Hematopoietic multipotent progenitor cell treated with erythropoietin and hydrocortisone succinate and interleukin-3 and kit ligand, for 8 days (in vitro differentiated cells): Measurements from ENCODE around the gene SLC38A3.
"Not testable (repeated sequence)": the region's sequence is repeated elsewhere in the genome, so short reads cannot be mapped to it uniquely, and the experiment has no call there.

ENCODE experiments used
- DNase-seq: peaks from one replicate; pipeline ENCODE4 v3.0.0-alpha.2; 2015

Gene SLC38A3

DNA sequence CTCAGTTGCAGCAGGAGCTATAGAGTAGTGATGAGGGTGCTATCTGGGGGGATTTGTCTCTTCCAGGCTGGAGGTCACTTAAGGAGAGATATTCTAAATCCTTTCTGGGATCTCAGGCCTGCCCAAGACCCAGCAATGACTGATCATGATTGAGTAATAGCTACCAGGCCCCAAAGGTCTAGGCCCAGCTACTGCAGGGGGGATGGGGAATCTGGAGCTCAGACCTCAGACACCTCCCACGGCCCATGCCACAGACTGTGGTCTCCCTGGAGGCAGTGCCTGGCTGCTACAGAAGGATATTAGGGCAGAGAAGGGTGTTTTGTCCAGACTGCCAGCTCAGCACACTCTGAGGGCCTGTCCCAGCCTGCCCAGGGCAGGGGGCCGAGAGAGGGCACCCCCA is 6.9 kb downstream of the SLC38A3 start:
- no peak for DNase-seq

DNA sequence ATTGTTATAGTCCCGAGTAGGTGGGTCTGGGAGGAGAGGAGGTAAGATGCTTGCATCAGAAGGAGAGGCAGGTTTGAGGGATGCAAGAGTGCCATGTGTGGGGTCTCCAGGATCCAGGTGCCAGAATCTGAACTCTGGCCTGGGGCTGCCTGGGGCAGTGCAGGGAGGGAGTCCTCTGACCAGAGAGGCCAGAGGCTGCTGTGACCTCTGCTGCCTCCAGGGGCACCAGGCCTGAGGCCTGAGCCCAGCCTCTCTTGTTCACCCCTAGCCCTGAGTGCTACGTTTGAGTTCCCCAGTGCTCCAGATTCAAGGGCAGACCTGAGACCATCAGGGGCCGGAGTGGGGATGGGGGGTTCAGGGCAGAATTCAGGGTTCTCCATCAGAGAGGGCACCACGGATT is 7.4 kb downstream of the SLC38A3 start:
- DNase-seq: no peak

GRCh38 chr3:50212971-50213370 is 7.9 kb downstream of the SLC38A3 start:
- no peak for DNase-seq

- no peak for DNase-seq
Measured at GRCh38 chr3:50213373-50213772, 8.3 kb downstream of the SLC38A3 start.

- DNase-seq: no peak
Measured at GRCh38 chr3:50214824-50215223, 9.8 kb downstream of the SLC38A3 start.

GRCh38 chr3:50215529-50215928 is 10.5 kb downstream of the SLC38A3 start:
- DNase-seq: no peak

DNA sequence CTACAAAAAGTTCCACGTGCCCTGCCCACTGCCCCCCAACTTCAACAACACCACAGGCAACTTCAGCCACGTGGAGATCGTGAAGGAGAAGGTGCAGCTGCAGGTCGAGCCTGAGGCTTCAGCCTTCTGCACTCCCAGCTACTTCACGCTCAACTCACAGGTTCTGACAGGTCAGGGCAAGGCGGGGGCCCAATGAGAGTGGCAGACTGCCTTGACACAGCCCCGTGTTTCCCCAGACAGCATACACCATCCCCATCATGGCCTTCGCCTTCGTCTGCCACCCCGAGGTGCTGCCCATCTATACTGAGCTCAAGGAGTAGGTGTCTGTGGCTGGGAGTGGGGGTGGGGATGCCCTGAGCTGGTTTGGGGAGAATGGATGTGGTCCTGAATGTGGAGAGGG is 12.6 kb downstream of the SLC38A3 start:
- DNase-seq: no peak

DNA sequence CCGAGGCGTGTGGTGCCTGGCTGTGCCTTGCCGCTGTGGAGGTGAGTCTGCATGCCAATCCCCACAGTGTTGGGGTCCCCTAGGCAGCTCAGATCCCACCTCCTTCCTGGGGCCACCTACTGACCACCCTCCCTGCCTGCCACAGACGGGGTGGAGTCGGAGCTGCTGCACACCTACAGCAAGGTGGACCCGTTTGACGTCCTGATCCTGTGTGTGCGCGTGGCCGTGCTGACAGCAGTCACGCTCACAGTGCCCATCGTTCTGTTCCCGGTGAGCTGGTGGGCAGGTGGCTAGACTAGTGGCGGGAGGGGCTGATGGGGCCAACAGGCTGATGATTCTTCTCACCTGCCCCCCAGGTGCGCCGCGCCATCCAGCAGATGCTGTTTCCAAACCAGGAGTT is 13.4 kb downstream of the SLC38A3 start:
- no peak for DNase-seq

- no peak for DNase-seq
Measured at GRCh38 chr3:50219285-50219684, 14.2 kb downstream of the SLC38A3 start.

- DNase-seq: no peak
Measured at GRCh38 chr3:50220109-50220508, 15.0 kb downstream of the SLC38A3 start.

GRCh38 chr3:50221051-50221410 is 16.0 kb downstream of the SLC38A3 start:
- DNase-seq: no peak

GRCh38 chr3:50221411-50222168 is 16.5 kb downstream of the SLC38A3 start:
- no peak for DNase-seq

GRCh38 chr3:50222169-50222528 is 17.1 kb downstream of the SLC38A3 start:
- no peak for DNase-seq

GRCh38 chr3:50224639-50225038 is 19.6 kb downstream of the SLC38A3 start:
- no peak for DNase-seq

DNA sequence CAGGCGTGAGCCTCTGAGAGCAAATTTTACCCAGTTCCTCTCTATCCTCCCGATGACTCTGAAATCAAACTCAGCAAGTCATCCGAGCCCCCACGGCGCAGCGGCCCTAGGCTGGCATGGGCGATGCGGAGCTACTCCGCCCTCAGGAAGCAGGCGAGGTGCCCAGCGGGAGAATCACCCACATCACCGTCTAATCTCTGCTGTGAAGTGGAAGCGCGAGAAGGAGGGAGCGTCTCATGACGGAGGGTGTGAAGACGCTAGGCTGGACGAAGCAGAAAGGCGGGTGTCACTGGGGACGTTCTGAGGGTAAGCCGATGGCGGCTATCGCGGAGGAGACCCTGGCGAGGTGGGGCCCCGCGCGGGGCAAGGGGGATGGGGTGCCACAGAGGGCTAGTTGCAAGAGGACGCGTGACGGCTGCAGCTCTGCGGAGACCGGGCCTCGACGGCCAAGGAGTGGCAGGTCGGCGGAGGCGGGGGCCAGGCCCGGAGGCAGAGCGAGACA is 21.9 kb downstream of the SLC38A3 start:
- DNase-seq: peak; percentile 56

DNA sequence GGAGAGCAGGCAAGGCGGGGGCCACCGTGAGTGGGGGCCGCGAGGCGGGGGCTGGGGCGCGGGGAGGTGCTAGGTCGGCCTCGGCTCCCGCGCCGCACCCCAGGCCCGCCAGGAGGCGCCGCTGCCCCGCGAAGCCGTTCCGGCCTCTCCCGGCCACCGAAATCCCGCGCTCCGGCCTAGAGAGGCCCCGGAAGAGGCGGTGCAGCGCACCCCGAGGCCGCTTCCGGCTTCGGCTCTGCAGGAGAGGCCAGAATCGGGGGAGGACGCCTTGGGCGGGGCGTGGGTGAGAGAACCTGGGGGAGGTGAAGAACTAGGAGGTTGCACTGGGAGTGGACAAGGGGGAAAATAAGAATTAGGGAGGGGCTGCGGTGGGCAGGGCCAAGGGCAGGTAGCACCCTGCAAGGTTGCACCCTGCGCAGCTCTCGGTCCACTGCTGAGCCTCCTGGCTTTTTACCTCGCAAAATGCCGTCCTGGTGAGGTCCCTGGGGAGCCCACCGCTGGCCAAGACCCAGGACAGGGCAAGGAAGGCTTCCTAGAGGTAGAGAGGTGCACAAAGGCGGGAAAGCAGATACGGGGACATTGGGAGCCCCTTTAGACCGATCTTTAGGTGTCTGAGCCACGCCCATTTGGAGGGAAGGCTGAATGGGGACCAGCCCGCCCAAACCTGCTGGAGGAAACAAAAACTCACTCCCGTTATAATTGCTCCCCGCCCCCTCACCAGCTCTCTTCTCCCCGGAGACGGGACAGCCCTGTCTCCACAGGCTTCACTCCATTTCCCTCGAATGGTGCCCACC is 22.5 kb downstream of the SLC38A3 start:
- DNase-seq: peak; percentile 93

GRCh38 chr3:50228184-50228763 is 23.2 kb downstream of the SLC38A3 start:
- DNase-seq: not testable (repeated sequence)

DNA sequence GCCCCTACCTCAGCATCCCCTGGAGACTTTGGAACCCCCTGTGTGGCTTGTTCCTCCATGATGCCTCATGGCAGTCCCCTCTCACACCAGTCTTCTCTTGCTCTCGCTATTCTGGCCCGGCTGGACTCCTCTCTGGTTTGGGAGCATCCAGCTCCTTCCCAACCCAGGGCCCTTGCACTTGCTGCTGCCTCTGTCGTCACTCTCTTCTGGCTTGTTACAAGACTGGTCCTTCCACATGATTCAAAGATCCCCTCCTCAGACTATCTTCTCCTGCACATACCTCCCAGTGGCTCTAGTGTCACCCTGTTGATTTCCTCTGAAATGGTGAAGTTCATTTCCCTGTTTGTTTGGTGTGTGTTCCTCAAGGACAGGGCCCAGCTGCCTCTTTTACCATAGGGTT is 24.4 kb downstream of the SLC38A3 start:
- no peak for DNase-seq

DNA sequence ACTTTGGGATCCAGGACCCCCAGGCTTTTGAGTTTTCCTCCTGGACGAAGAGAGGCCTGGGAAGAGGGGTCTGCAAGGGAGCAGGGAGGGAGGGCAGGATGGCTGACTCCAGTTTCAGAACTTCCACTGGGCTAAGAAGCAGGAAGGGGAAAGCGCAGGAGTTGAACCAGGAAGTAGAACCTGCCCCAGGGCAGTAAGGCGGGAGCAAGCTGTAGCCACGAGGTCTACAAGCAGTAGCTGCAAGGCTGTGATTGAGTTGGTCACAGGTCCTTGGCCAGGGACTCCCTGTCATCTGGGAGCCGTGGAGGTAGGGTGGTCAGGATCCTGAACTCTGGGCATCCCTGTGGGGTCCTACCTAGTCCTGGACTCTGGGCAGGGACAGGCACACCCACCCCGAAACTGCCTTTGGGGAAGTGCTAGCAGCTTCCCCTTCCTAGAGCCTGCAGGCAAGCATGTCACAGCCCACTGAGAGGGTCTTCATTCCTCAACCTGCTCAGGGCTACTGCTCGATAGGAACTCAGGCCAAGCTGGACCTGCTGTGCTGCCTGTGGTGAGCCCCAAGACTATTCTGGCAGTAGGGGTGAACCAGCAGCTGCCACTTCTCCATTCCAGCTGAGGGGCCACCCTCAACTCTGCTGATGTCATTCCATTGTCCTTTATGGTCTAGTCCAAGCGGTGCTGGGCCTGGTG is 25.2 kb downstream of the SLC38A3 start:
- no peak for DNase-seq

GRCh38 chr3:50230794-50231125 is 25.7 kb downstream of the SLC38A3 start:
- DNase-seq: no peak

DNA sequence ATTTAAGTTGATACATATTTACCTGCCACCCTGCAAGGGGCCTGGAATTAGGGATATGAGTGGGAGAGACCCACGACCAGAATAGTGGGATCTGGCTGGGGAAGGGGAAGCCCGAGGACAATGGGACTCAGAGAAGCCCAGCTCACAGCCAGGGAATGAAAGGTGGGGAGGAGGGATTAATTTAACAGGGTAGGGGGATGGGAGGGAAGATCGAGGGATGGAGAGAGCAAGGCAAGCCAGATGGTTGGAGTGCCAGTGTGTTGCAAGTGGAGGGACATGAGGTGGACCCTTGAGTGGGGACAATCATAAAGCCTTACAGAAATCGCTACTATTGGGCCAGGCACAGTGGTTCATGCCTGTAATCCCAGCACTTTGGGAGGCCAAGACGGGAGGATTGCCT is 26.5 kb downstream of the SLC38A3 start:
- no peak for DNase-seq

- peak; percentile 81 for DNase-seq
Measured at GRCh38 chr3:50232303-50232702, 27.2 kb downstream of the SLC38A3 start.

DNA sequence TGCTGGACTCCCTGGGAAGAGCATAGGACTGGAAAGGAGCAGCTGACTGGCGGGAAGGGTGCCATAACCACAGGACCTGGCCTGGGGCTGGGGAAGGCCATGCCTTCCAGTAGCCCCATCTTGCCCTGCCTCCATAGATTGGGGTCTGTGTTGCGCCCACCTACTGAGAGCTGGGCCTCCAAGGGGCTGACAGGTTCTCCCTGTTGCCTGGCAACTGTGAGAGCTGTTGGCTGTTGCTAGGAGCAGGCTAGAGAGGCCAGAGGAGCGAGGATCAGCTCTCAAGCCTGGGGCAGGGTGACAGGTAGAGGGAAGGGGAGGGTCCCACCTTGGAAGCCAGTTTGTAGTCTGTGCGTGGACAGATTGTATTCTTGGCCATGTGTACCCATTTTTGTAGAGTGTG is 28.1 kb downstream of the SLC38A3 start:
- DNase-seq: no peak
